NCI-H524 (cell line): ENCODE measurements around the gene EGFR.

ENCODE experiments used
- DNase-seq, 2 experiments: peaks; one replicate each; lab custom pipeline; 2025; lab: John Stamatoyannopoulos, UW

The EGFR gene

GRCh38 chr7:55212838-55213237 lies 194.0 kb downstream of the EGFR start:
- DNase-seq: no peak

GRCh38 chr7:55214707-55215106 lies 195.9 kb downstream of the EGFR start:
- no peak for DNase-seq

GRCh38 chr7:55223023-55223422 lies 204.2 kb downstream of the EGFR start:
- no peak for DNase-seq

GRCh38 chr7:55224111-55224510 lies 205.3 kb downstream of the EGFR start:
- no peak for DNase-seq

- DNase-seq: no peak
Observed at GRCh38 chr7:55224810-55225209, 206.0 kb downstream of the EGFR start.

GRCh38 chr7:55230014-55230413 lies 211.2 kb downstream of the EGFR start:
- DNase-seq: no peak

- no peak for DNase-seq
Observed at GRCh38 chr7:55231736-55232280, 213.0 kb downstream of the EGFR start.

- no peak for DNase-seq
Observed at GRCh38 chr7:55233001-55233400, 214.2 kb downstream of the EGFR start.

- no peak for DNase-seq
Observed at GRCh38 chr7:55234408-55234807, 215.6 kb downstream of the EGFR start.

GRCh38 chr7:55235115-55235514 lies 216.3 kb downstream of the EGFR start:
- no peak for DNase-seq

GRCh38 chr7:55235801-55236200 lies 217.0 kb downstream of the EGFR start:
- no peak for DNase-seq

- DNase-seq: no peak
Observed at GRCh38 chr7:55236476-55236875, 217.7 kb downstream of the EGFR start.

GRCh38 chr7:55237156-55237893 lies 218.5 kb downstream of the EGFR start:
- DNase-seq: no peak

GRCh38 chr7:55239406-55239805 lies 220.6 kb downstream of the EGFR start:
- DNase-seq: no peak

GRCh38 chr7:55240418-55241142 lies 221.8 kb downstream of the EGFR start:
- no peak for DNase-seq

- no peak for DNase-seq
Observed at GRCh38 chr7:55241958-55242357, 223.1 kb downstream of the EGFR start.

- DNase-seq: no peak
Observed at GRCh38 chr7:55242613-55243012, 223.8 kb downstream of the EGFR start.

GRCh38 chr7:55244006-55244745 lies 225.4 kb downstream of the EGFR start:
- DNase-seq: no peak

GRCh38 chr7:55245271-55245723 lies 226.5 kb downstream of the EGFR start:
- DNase-seq: no peak

- no peak for DNase-seq
Observed at GRCh38 chr7:55246171-55246570, 227.4 kb downstream of the EGFR start.

GRCh38 chr7:55247428-55247827 lies 228.6 kb downstream of the EGFR start:
- DNase-seq: no peak

- no peak for DNase-seq
Observed at GRCh38 chr7:55248526-55248925, 229.7 kb downstream of the EGFR start.

- no peak for DNase-seq
Observed at GRCh38 chr7:55249332-55249731, 230.5 kb downstream of the EGFR start.
